Caco-2 (cell line): ENCODE measurements around the gene DMRT1. TPM values are rescaled to one million over a fixed set of nuclear protein-coding genes. Genes with fewer than 3 reads are reported as not detected.

Source experiments
- BruUV-seq: library from RNA; stranded (reverse); fragments of 400-500 nt; replicated peaks from 2 replicates; lab custom pipeline; 2021; lab: Mats Ljungman, UMichigan
- CTCF ChIA-PET: fragments of 300-600 bp; sonication (Branson Sonifier 250); formaldehyde crosslinking; loops from one replicate; lab custom pipeline; 2022; ENCODE audit warnings: antibody characterized with exemption; lab: Charles Lee
- POLR2A ChIA-PET: fragments of 300-600 bp; sonication (Branson Sonifier 250); formaldehyde crosslinking; loops from one replicate; lab custom pipeline; 2022; ENCODE audit warnings: antibody characterized with exemption; lab: Charles Lee
- DNase-seq, 2 experiments: peaks; one replicate each; pipeline versions ENCODE4 v3.0.0 to v3.0.0-alpha.2; 2020 to 2022
- H3K27me3 ChIP-seq: replicated peaks from 2 replicates; pipeline ENCODE4 v1.6.0; 2011; ENCODE audit warnings: low read length; ENCODE audit not compliant: control insufficient read depth, insufficient read depth
- H3K36me3 ChIP-seq: 2 replicates; pipeline ENCODE4 v1.5.1; 2011; ENCODE audit warnings: low read length; ENCODE audit not compliant: control insufficient read depth, insufficient read depth
- H3K4me1 ChIP-seq: fragments of 250-450 bp; sonication (Bioruptor Pico); 2 replicates; pipeline ENCODE4 v1.5.1; 2020; ENCODE audit warnings: mild to moderate bottlenecking
- H3K4me3 ChIP-seq: 2 replicates; pipeline ENCODE4 v1.5.1; 2011; ENCODE audit warnings: low read depth, mild to moderate bottlenecking, control low read depth, low read length
- H3K9me3 ChIP-seq: fragments of 250-450 bp; sonication (Bioruptor Pico); 2 replicates; pipeline ENCODE4 v1.5.1; 2020; ENCODE audit warnings: mild to moderate bottlenecking, moderate library complexity
- H3K27ac Mint-ChIP-seq: one replicate; pipeline ENCODE4 v1.8.0; 2022; ENCODE audit warnings: mixed read lengths; ENCODE audit not compliant: unreplicated experiment
- H3K27me3 Mint-ChIP-seq: one replicate; pipeline ENCODE4 v1.8.0; 2022; ENCODE audit warnings: mixed read lengths; ENCODE audit not compliant: insufficient read depth, unreplicated experiment
- H3K36me3 Mint-ChIP-seq: one replicate; pipeline ENCODE4 v1.8.0; 2022; ENCODE audit warnings: mild to moderate bottlenecking, mixed read lengths; ENCODE audit not compliant: insufficient read depth, unreplicated experiment
- H3K4me1 Mint-ChIP-seq: one replicate; pipeline ENCODE4 v1.8.0; 2022; ENCODE audit warnings: low read depth, mixed read lengths; ENCODE audit not compliant: unreplicated experiment
- H3K4me3 Mint-ChIP-seq: one replicate; pipeline ENCODE4 v1.8.0; 2022; ENCODE audit warnings: mild to moderate bottlenecking, moderate library complexity, mixed read lengths; ENCODE audit not compliant: unreplicated experiment
- H3K9me3 Mint-ChIP-seq: one replicate; pipeline ENCODE4 v1.8.0; 2022; ENCODE audit warnings: mixed read lengths; ENCODE audit not compliant: unreplicated experiment
- intact Hi-C: fragments of 100-400 bp; cut with micrococcal nuclease; formaldehyde crosslinking; loops from one replicate; pipeline ENCODE4 v1.10.0; 2022; ENCODE audit not compliant: unreplicated experiment
- total RNA-seq: library from RNA; stranded (reverse); gene quantifications from 2 replicates; pipeline ENCODE4 v1.2.3, GENCODE V29; 2022
- TF ChIP-seq, protein P1 (sequence below), 2 experiments: fragments of 200-600 bp in 1 of 2; IDR thresholded peaks; 1 replicate in 1 of 2; 2 replicates in 1 of 2; pipeline versions ENCODE4 v1.5.1 to v1.8.0; 2011 to 2022; ENCODE audit warnings: antibody characterized with exemption in 1 of 2, control low read depth in 1 of 2, inconsistent platforms in 1 of 2, low read depth in 1 of 2, low read length in 1 of 2, mild to moderate bottlenecking in 1 of 2, moderate library complexity in 1 of 2; ENCODE audit not compliant: insufficient read depth in 1 of 2, severe bottlenecking in 1 of 2, unreplicated experiment in 1 of 2

DMRT1 gene
- total RNA-seq, 1 experiment from 2014 or later, result not detected

GRCh38 chr9:994005-994404 is 152.5 kb downstream of the DMRT1 start:
- no peak for DNase-seq
- BruUV-seq, result no TSS peak
- Histone ChIP-seq H3K4me1 (no peaks in the 10 kb centered on the region), H3K4me3 (no peak overlapping the region), H3K9me3 (no peaks in the 10 kb centered on the region), H3K27me3 (no peaks in the 10 kb centered on the region; the same call in none of the 2 replicates), H3K36me3 (no peaks in the 10 kb centered on the region)
- no peaks in the 10 kb centered on the region for H3K9me3 Mint-ChIP-seq
- TF ChIP-seq, protein P1, sequence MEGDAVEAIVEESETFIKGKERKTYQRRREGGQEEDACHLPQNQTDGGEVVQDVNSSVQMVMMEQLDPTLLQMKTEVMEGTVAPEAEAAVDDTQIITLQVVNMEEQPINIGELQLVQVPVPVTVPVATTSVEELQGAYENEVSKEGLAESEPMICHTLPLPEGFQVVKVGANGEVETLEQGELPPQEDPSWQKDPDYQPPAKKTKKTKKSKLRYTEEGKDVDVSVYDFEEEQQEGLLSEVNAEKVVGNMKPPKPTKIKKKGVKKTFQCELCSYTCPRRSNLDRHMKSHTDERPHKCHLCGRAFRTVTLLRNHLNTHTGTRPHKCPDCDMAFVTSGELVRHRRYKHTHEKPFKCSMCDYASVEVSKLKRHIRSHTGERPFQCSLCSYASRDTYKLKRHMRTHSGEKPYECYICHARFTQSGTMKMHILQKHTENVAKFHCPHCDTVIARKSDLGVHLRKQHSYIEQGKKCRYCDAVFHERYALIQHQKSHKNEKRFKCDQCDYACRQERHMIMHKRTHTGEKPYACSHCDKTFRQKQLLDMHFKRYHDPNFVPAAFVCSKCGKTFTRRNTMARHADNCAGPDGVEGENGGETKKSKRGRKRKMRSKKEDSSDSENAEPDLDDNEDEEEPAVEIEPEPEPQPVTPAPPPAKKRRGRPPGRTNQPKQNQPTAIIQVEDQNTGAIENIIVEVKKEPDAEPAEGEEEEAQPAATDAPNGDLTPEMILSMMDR (IDR thresholded peaks at IDR 0.05; ENCODE audit: insufficient read depth in 1 of 2, low read depth in 1 of 2, low read length in 1 of 2, severe bottlenecking in 1 of 2, unreplicated experiment in 1 of 2), result no peak
- peaks cover 6% of the 10 kb centered on the region for H3K27me3 Mint-ChIP-seq
- H3K4me1 Mint-ChIP-seq, result no peaks in the 10 kb centered on the region
- H3K36me3 Mint-ChIP-seq, result no peaks in the 10 kb centered on the region
- intact Hi-C loops, result no loop called here
- CTCF ChIA-PET, result no interaction called here
- POLR2A ChIA-PET, result no interaction called here
- H3K27ac Mint-ChIP-seq, result no peak overlapping the region
- no peak overlapping the region for H3K4me3 Mint-ChIP-seq

DNA sequence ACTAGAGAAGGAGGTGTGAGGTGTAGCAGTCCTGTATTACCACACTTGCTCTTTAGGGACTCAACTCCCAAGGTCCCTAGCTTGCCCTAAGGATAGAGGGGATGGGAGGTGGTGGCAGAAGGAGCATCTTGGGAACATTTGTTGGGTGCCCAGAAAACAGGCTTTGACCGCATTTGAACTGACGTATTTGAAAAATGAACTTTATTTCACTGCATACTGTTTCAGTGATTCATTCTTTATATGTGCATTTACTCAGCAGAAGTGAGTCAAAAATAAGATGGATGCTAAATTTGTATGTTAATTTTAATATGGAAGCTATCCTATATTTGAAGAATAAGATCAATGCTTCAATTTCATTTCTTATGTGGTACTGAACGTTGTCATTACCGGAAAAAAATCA is 153.7 kb downstream of the DMRT1 start:
- no TSS peak for BruUV-seq
- intact Hi-C loops, result no loop called here
- Mint-ChIP-seq H3K27ac (no peak overlapping the region), H3K36me3 (no peaks in the 10 kb centered on the region), H3K27me3 (peaks cover 4% of the 10 kb centered on the region), H3K4me3 (no peak overlapping the region), H3K4me1 (no peaks in the 10 kb centered on the region), H3K9me3 (no peaks in the 10 kb centered on the region)
- DNase-seq, result no peak
- ChIA-PET POLR2A (no interaction called here), CTCF (no interaction called here)
- H3K4me1 ChIP-seq, result no peaks in the 10 kb centered on the region
- no peaks in the 10 kb centered on the region for H3K9me3 ChIP-seq
- H3K4me3 ChIP-seq, result no peak overlapping the region
- TF ChIP-seq, protein P1 (IDR thresholded peaks at IDR 0.05; ENCODE audit: insufficient read depth in 1 of 2, low read depth in 1 of 2, low read length in 1 of 2, severe bottlenecking in 1 of 2, unreplicated experiment in 1 of 2), result no peak
- H3K27me3 ChIP-seq, result no peaks in the 10 kb centered on the region; the same call in none of the 2 replicates
- H3K36me3 ChIP-seq, result no peaks in the 10 kb centered on the region

- POLR2A ChIA-PET, result no interaction called here
- CTCF ChIA-PET, result no interaction called here
- intact Hi-C loops, result no loop called here
- TF ChIP-seq, protein P1 (IDR thresholded peaks at IDR 0.05; ENCODE audit: insufficient read depth in 1 of 2, low read depth in 1 of 2, low read length in 1 of 2, severe bottlenecking in 1 of 2, unreplicated experiment in 1 of 2), result no peak
- DNase-seq, result no peak
- H3K4me1 Mint-ChIP-seq, result no peaks in the 10 kb centered on the region
- H3K27me3 Mint-ChIP-seq, result peaks cover 4% of the 10 kb centered on the region
- Histone ChIP-seq H3K9me3 (no peaks in the 10 kb centered on the region), H3K4me3 (no peak overlapping the region), H3K36me3 (no peaks in the 10 kb centered on the region), H3K27me3 (no peaks in the 10 kb centered on the region; the same call in 1 of the 2 replicates), H3K4me1 (no peaks in the 10 kb centered on the region)
- no TSS peak for BruUV-seq
- no peaks in the 10 kb centered on the region for H3K9me3 Mint-ChIP-seq
- no peak overlapping the region for H3K4me3 Mint-ChIP-seq
- no peak overlapping the region for H3K27ac Mint-ChIP-seq
- H3K36me3 Mint-ChIP-seq, result no peaks in the 10 kb centered on the region
Observed at GRCh38 chr9:995781-996180, 154.3 kb downstream of the DMRT1 start.
